CD4-positive, alpha-beta T cell treated with Interleukin-6 for 4 hours (primary cell): ENCODE measurements around the gene CAMTA1.

Experiments
- DNase-seq: peaks from one replicate; pipeline ENCODE4 v3.0.0-alpha.2; 2020; ENCODE audit warnings: mixed read lengths

CAMTA1 gene

GRCh38 chr1:7221826-7222694, 436.8 kb downstream of the CAMTA1 start:
- DNase-seq, result no peak

DNA sequence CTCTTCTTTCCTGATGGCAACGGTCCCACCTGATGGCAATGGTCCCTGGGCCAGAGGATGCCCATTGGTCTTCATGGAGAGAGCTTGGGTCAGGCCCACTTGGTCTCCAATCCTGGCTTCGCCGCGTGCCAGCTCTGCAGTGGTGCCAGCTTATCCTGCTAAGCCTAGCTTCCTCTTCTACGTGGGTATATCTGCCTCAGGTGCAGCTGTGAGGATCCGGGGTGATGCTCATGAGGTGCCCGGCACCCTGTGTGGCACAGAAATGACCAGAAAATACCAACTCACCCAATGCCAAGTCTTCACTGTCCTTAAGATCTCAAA, 437.4 kb downstream of the CAMTA1 start:
- DNase-seq, result no peak

GRCh38 chr1:7223334-7224080, 438.3 kb downstream of the CAMTA1 start:
- DNase-seq, result no peak

DNA sequence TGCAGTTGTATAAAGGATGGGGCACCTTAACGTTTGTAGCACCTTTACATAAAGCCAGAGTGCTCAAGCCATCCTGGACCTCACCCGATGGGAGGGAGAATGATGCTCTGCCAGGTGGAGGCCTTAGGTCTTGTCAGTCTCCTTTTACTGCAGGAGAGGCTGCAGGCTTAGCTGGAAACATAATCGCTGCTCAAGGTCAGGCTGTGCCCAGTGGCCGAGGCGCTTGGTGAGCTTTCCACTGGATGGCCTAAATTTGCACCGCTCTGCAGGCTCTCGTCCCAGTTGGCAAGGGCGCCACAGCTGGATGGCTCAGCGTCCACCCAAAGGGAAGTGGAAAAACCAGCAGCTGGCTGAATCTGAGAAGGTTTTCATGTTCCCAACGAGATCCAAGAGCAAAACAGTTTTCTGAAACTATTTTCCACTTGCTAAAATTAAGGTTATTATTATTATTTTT, 438.9 kb downstream of the CAMTA1 start:
- DNase-seq, result no peak

GRCh38 chr1:7224644-7225043, 439.4 kb downstream of the CAMTA1 start:
- no peak for DNase-seq

DNA sequence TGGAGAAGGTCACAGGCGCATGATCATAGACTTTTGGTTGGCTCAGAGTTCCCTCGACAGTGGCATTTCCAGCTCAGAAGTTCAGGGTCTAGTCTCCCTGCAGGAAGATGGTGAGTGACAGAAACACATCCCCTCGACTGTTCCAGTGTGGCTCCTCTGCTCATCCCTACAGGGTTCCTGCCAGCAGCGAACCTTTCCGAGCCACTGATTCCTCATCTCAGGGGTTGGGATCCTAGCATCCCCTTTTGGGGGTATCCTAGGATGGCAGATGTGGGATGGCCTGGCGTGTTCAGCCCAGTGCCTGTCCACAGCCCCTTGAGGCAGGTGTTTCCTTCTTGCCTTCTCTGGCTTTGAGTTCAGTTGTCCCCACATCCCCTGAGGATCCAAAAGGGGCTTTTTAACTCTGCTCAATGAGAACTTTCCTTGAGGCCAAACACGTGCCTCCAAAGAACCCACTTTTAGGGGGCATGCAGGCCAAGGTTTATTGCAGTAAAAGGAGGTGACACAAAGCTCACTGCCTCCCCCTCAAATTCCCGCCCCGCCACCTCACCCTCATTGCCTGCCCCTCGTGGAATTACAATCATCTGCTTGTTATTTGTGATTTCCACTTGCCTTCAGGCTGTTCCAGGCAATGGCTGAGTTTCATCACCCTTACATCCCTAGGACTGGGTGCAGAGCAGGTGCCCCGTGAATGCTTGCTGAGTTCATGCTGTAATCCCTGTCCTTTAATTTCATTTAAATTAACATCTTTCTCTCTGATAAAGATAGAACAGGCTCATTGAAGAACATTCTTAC, 440.7 kb downstream of the CAMTA1 start:
- DNase-seq, result no peak

- no peak for DNase-seq
Measured at GRCh38 chr1:7227654-7228053, 442.4 kb downstream of the CAMTA1 start.

DNA sequence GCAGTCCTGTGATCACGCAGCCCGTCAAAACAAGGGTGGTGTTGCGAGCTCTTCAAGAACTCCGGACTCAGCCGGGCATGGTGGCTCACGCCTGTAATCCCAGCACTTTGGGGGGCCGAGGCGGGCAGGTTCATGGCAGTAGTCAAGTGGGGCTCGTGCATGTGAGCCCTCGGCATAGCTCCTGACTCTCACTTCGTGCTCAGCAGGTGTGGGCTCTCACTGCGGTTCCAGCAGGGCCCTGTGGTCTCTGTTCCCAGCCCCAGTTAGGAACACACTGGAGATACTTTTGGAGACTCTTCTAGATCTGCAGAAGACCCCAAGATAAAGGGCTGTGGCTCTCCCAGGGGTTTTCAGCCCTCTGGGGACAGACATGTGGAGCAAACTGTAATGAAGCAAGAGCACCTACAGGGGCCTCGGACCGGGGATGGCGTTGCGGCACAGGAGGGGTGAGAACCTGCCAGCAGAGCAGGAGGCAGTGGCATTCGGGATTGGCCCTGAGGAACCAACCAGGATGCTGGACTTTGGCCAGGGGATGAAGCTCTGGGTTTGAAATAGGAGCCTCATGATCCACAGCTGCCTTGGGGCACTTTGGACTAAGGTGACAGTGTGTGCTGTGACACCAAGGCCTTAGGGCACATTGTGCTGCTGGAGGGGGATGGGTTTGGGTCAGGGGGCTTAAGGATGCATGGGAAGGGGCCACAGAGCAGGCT, 443.2 kb downstream of the CAMTA1 start:
- DNase-seq, result no peak

- no peak for DNase-seq
Measured at GRCh38 chr1:7229186-7229585, 443.9 kb downstream of the CAMTA1 start.

GRCh38 chr1:7229696-7230631, 444.7 kb downstream of the CAMTA1 start:
- DNase-seq, result no peak

GRCh38 chr1:7232441-7233236, 447.4 kb downstream of the CAMTA1 start:
- no peak for DNase-seq

- DNase-seq, result no peak
Measured at GRCh38 chr1:7233237-7233540, 447.9 kb downstream of the CAMTA1 start.

GRCh38 chr1:7233646-7234470, 448.6 kb downstream of the CAMTA1 start:
- no peak for DNase-seq

DNA sequence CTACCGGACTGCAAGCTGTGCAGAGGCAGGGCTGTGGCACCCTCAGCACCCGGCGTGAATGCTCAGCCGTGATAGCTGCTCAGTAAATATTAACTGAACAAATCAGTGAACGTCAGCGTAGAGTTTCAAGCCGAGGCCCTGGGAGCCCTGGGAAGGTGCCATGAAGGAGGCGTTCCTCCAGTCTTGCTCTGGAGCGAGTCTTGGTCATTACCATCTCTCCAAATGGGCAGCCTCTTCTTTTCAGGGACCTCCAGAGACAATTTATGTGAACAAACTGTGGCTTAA, 449.2 kb downstream of the CAMTA1 start:
- DNase-seq, result no peak

GRCh38 chr1:7235871-7236517, 450.7 kb downstream of the CAMTA1 start:
- no peak for DNase-seq

DNA sequence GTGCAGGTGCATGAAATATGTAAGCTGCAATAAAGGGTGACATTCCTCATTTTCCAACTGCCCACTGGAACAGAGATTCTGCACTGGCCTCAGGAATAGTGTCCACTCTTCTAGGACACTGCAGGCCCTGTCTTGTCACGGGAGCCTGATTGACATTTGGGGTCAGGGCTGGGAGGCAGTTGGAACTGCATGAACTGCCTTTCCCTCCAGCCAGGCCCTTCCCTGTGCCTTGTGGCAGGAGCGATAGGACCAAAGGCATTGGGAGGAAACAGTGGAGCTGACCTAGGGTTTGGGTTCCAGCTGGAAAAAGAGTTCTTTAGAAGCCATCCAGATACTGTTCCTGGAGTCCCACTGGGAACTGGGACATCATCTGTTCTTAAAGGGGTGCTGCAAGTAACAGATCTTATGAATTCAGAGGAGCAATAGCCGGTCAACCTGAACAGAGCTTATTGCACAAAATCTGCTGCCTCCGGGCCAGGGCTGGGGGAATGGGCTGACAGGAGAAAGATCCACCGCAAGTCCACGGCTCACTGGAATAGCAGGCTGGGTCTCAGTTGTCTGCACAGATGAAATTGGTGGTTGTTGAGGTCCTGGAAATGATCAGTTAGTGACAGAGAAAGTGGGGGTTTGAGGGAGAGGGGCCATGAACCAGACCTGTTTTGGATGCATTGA, 451.7 kb downstream of the CAMTA1 start:
- DNase-seq, result no peak

DNA sequence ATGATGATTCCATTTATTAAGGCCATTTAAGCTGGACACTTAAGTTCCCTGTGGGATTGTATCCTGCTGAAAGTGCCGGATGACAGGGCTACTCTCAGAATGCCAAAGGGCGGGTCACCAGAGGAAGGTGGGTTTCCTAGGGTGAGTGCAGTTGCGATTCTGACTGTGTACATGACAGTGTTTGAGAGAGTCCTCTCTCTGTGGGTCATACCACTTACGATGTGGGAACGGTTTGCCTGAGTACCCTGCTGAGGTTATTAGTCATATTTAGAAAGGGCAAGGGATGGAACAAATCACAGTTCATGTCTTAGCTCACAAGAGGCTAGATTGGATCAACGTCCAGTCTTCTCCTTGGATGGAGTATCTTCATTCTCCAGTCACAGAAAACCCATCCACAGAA, 461.9 kb downstream of the CAMTA1 start:
- no peak for DNase-seq

DNA sequence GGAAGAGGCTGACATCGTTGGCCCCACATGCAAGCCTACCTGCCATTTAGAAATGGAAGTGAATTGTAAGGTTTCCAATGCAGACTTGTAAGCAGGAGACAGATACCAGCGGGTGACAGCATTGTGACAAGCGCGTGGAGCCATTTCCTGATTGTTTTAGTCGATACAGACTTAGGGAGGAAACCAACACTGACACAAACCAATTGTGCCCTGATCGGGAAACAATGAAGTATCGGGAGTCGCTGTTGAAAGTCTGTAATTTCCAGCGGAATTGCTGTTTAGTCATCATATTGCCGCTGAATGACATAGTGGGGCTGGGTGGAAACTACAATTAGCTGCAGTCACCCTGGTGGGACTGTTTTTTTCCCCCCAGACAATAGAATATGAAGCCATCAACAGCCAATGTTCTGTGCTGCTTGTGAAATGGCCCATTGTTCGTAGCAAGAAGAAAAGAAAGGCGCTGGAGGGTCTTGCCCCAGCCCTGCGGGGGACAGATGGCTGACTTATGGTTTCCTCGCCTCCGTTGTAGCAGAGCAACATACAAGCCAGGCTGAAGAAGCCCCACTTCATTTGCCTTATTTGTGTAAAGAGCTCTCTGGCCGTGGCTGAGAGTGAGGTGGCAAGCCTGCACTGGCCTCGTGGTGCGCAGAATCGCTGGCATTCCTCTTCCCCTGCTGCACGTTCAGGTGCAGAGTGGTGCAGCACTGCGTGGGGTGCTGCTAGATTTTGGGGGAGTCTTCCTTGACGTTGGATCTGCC, 462.7 kb downstream of the CAMTA1 start:
- no peak for DNase-seq
